Uterus (tissue), 2 donors: ENCODE results near the gene TSPAN17.

ENCODE experiments used
- POLR2A ChIP-seq, 2 donors: fragments of 450-650 bp; IDR thresholded peaks; one replicate each; pipeline ENCODE4 v1.6.1; 2016; ENCODE audit warnings: antibody characterized with exemption in 2 of 2, mild to moderate bottlenecking in 1 of 2, moderate library complexity in 1 of 2
- TF ChIP-seq, protein P1 (sequence below), 4 experiments: fragments of 200-600 bp in 2 of 4; fragments of 450-650 bp in 2 of 4; sonication (generic) in 2 of 4; IDR thresholded peaks; one replicate each; pipeline ENCODE4 v1.5.1; 2016 to 2019; ENCODE audit warnings: antibody characterized with exemption in 4 of 4, mild to moderate bottlenecking in 2 of 4, moderate library complexity in 1 of 4

DNA sequence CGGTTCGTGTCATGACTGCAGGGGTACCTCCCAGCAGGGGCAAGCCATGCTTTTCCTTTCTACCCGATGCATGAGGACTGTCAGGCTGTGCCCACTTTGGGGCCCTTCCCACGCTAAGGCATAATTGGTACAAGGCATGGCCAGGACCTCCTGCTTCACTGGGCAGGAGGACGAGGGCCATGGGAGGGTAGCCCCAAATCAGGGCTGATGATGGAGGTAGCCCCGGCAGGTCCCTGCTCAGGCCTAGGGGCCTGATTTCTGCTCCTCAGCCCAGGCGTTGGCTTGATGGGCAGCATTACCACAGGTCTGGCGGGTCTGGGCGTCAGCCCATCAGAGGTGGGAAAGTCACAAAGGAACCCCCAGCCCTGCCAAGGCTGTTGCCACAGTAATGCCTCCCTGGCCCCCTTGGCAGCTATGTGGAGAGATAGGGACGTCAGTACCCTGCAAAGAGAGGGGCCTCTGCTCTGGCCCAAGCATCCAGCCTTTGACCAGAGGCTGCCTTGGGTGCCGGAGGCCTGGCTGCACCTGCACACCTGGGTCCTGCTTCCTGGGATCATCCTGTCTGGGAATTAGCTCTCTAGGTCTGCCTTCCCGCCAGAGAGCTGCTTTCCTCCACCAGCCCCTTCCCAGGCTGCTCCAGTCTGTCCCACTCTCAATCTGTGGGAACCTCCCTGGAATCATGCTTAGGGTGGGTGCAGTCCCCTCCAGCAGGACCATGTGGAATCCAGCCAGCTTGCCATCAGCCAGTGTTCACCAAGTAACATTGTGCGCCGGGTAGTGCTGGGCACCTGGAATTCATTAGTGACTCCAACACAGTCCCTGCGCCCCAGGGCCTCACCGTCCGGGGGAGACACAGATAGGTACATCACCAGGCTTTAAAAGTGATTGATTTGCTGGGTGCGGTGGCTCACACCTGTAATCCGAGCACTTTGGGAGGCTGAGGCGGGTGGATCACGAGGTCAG is 15.4 kb downstream of the TSPAN17 start:
- TF ChIP-seq, protein P1, sequence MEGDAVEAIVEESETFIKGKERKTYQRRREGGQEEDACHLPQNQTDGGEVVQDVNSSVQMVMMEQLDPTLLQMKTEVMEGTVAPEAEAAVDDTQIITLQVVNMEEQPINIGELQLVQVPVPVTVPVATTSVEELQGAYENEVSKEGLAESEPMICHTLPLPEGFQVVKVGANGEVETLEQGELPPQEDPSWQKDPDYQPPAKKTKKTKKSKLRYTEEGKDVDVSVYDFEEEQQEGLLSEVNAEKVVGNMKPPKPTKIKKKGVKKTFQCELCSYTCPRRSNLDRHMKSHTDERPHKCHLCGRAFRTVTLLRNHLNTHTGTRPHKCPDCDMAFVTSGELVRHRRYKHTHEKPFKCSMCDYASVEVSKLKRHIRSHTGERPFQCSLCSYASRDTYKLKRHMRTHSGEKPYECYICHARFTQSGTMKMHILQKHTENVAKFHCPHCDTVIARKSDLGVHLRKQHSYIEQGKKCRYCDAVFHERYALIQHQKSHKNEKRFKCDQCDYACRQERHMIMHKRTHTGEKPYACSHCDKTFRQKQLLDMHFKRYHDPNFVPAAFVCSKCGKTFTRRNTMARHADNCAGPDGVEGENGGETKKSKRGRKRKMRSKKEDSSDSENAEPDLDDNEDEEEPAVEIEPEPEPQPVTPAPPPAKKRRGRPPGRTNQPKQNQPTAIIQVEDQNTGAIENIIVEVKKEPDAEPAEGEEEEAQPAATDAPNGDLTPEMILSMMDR (IDR thresholded peaks at IDR 0.05): no peak
- no peak for TF ChIP-seq POLR2A (IDR thresholded peaks at IDR 0.05)
